K562 (cell line): ENCODE measurements around the gene MAPKAPK2. TPM values are rescaled to one million over a fixed set of nuclear protein-coding genes. Genes with fewer than 3 reads are reported as not detected.
A peak's percentile ranks its signal among the peaks of the same experiment; 100 is the strongest.

ENCODE experiments used
- ATAC-seq: fragments of 200-7000 bp; cut with Tn5 transposase; 3 replicates; pipeline ENCODE4 v1.9.1; 2020; ENCODE audit warnings: moderate library complexity
- BruUV-seq: library from RNA; stranded (reverse); fragments of 400-500 nt; replicated peaks from 2 replicates; lab custom pipeline; 2021; lab: Mats Ljungman, UMichigan
- CTCF ChIA-PET: fragments of 300-600 bp; formaldehyde crosslinking; extraction: SDS; loops from one replicate; lab custom pipeline; 2021; ENCODE audit warnings: low intra/inter-chr PET ratio; lab: Yijun Ruan, JAX
- POLR2A ChIA-PET: fragments of 300-600, 350-650 bp; sonication (Branson Sonifier 250); formaldehyde crosslinking; extraction: SDS; loops from one replicate; lab custom pipeline; 2021; ENCODE audit warnings: antibody characterized with exemption, inconsistent platforms; lab: Yijun Ruan, JAX
- DNase-seq, 4 experiments: peaks; one replicate each; pipeline versions ENCODE4 v3.0.0 to v3.0.0-alpha.2; 2011 to 2018; ENCODE audit warnings: low spot score in 3 of 4, mixed read lengths in 3 of 4; ENCODE audit errors: extremely low read depth in 1 of 4
- FAIRE-seq: peaks from 2 replicates; lab custom pipeline; 2011; peaks lifted over from hg19 to GRCh38; lab: Jason Lieb, UNC
- H2AFZ ChIP-seq: 2 replicates; pipeline ENCODE4 v1.6.0; 2011; ENCODE audit warnings: low read depth, low read length, control low read depth, inconsistent platforms
- H3K27ac ChIP-seq: fragments of 200-600 bp; 3 replicates; pipeline ENCODE4 v1.8.0; 2011; ENCODE audit warnings: low read depth, mild to moderate bottlenecking, control low read depth, inconsistent platforms, low read length, moderate library complexity, mixed read lengths; ENCODE audit errors: extremely low read depth
- H3K27me3 ChIP-seq, 2 experiments: fragments of 300-600 bp in 1 of 2; 2 replicates in 1 of 2; 3 replicates in 1 of 2; pipeline versions ENCODE4 v1.6.0 to v1.8.0; 2011; ENCODE audit warnings: inconsistent platforms in 2 of 2, low read length in 2 of 2, mild to moderate bottlenecking in 1 of 2, mixed read lengths in 1 of 2, moderate library complexity in 1 of 2; ENCODE audit not compliant: control insufficient read depth in 2 of 2, insufficient read depth in 2 of 2
- H3K36me3 ChIP-seq: fragments of 300-600 bp; 3 replicates; pipeline ENCODE4 v1.8.0; 2011; ENCODE audit warnings: mild to moderate bottlenecking, low read length, inconsistent platforms; ENCODE audit not compliant: control insufficient read depth, insufficient read depth
- H3K4me1 ChIP-seq, 2 experiments: fragments of 200-600 bp in 1 of 2; replicated peaks in 1 of 2; 2 replicates in 1 of 2; 3 replicates in 1 of 2; pipeline versions ENCODE4 v1.5.1 to v1.8.0; 2011; ENCODE audit warnings: inconsistent platforms in 2 of 2, low read length in 2 of 2, mild to moderate bottlenecking in 1 of 2, mixed read lengths in 1 of 2, moderate library complexity in 1 of 2; ENCODE audit not compliant: control insufficient read depth in 2 of 2, insufficient read depth in 2 of 2
- H3K4me2 ChIP-seq: 2 replicates; pipeline ENCODE4 v1.6.1; 2011; ENCODE audit warnings: low read length, control low read depth, inconsistent platforms, mixed read lengths; ENCODE audit not compliant: insufficient read depth
- H3K4me3 ChIP-seq: fragments of 200-600 bp; sonication (generic), shearing (Covaris generic); 2 replicates; pipeline ENCODE4 v1.5.1; 2016; ENCODE audit warnings: control low read depth, inconsistent platforms
- H3K79me2 ChIP-seq: fragments of 200-600 bp; 3 replicates; pipeline ENCODE4 v1.8.0; 2011; ENCODE audit warnings: low read length, inconsistent platforms; ENCODE audit not compliant: control insufficient read depth, insufficient read depth
- H3K9ac ChIP-seq, 2 experiments: 2 replicates each; pipeline versions ENCODE4 v1.6.0 to v1.6.1; 2011; ENCODE audit warnings: low read depth in 2 of 2, low read length in 2 of 2, control low read depth in 1 of 2, inconsistent platforms in 1 of 2, mild to moderate bottlenecking in 1 of 2, mixed read lengths in 1 of 2; ENCODE audit not compliant: insufficient read depth in 1 of 2
- H3K9me1 ChIP-seq: one replicate; pipeline ENCODE4 v1.6.0; 2011; ENCODE audit warnings: inconsistent platforms, mild to moderate bottlenecking, low read length, moderate library complexity; ENCODE audit not compliant: control insufficient read depth, insufficient read depth
- H3K9me3 ChIP-seq: replicated peaks from 2 replicates; pipeline ENCODE4 v1.5.1; 2011; ENCODE audit warnings: low read depth, low read length, inconsistent platforms; ENCODE audit not compliant: control insufficient read depth, insufficient read depth
- H4K20me1 ChIP-seq: replicated peaks from 2 replicates; pipeline ENCODE4 v1.6.1; 2011; ENCODE audit warnings: low read length, inconsistent platforms, mixed read lengths; ENCODE audit not compliant: control insufficient read depth, insufficient read depth
- HDAC8 ChIP-seq: fragments of 450-650 bp; IDR thresholded peaks from 2 replicates; pipeline ENCODE4 v1.6.1; 2016; ENCODE audit warnings: mild to moderate bottlenecking, missing genetic modification characterization, moderate library complexity, missing compliant biosample characterization
- HNRNPL ChIP-seq: fragments of 200-400 bp; formaldehyde crosslinking; IDR thresholded peaks from 2 replicates; pipeline ENCODE4 v1.6.1; 2017; ENCODE audit warnings: low read depth, mild to moderate bottlenecking, low read length
- PREB ChIP-seq: sonication (generic); formaldehyde crosslinking; IDR thresholded peaks from 2 replicates; pipeline ENCODE4 v1.8.1; 2023; ENCODE audit warnings: mild to moderate bottlenecking, missing genetic modification reagents
- RBBP5 ChIP-seq: fragments of 200-600 bp; sonication (generic); IDR thresholded peaks from 2 replicates; pipeline ENCODE4 v1.6.1; 2012; ENCODE audit warnings: borderline replicate concordance, mild to moderate bottlenecking, low read length, control low read depth, inconsistent platforms; ENCODE audit not compliant: insufficient read depth, poor library complexity, severe bottlenecking
- ZNF133 ChIP-seq: fragments of 250-450 bp; sonication (Bioruptor Pico); IDR thresholded peaks from 2 replicates; pipeline ENCODE4 v1.4.0; 2020; ENCODE audit warnings: mild to moderate bottlenecking
- WGBS: fragments of 100-300 bp; shearing (Covaris generic); methylation state at CpG from one replicate; pipeline ENCODE4 v1.1.6; 2016; ENCODE audit warnings: low coverage, mixed read lengths; ENCODE audit not compliant: insufficient coverage; ENCODE audit errors: missing lambda C conversion rate; 5-methylcytosine and 5-hydroxymethylcytosine counted together
- in situ Hi-C: fragments of 300-500 bp; cut with MboI; formaldehyde crosslinking; loops from 4 replicates; pipeline ENCODE4 v1.15.0; 2018; ENCODE audit warnings: inconsistent platforms, mixed read lengths
- intact Hi-C: fragments of 100-400 bp; cut with micrococcal nuclease; formaldehyde crosslinking; loops from 2 replicates; pipeline ENCODE4 v1.14.2; 2022
- polyA plus RNA-seq, 8 experiments: library from polyadenylated mRNA; depleted of rRNA in 4 of 8; stranded (reverse) in 5 of 8; unstranded in 3 of 8; fragments of >200 nt; fragmentation: Nextera tagmentation in 2 of 8; fragmentation: Illumina TruSeq in 1 of 8; extraction: Ambion mirVana in 2 of 8; extraction: Trizol in 1 of 8; gene quantifications; 2 replicates each; pipeline versions ENCODE4 v1.2.1 to v1.2.3, GENCODE V29; 2011 to 2014; ENCODE audit warnings: inconsistent platforms in 1 of 8, missing spikeins in 1 of 8
- total RNA-seq, 7 experiments: library from RNA; depleted of rRNA in 6 of 7; stranded (reverse); fragments of >200 nt in 6 of 7; fragmentation: Illumina TruSeq in 2 of 7; extraction: Trizol in 2 of 7; gene quantifications; 2 replicates each; pipeline versions ENCODE4 v1.2.1 to v1.2.3, GENCODE V29; 2011 to 2021; ENCODE audit warnings: low replicate concordance in 1 of 7

Gene MAPKAPK2
- total and polyA plus RNA-seq, 9 of the 15 experiments (the other 6 are each of a cell fraction or from before 2014, with no cell fraction given): 0.63 to 94.2 (median 52.1) TPM

GRCh38 chr1:206706298-206706791, 21.6 kb downstream of the MAPKAPK2 start:
- no peak overlapping the region for H3K4me2 ChIP-seq
- H3K9ac ChIP-seq: peak overlapping the region in 1 of 2 experiments; percentile 1; a peak in 1 of 4 replicates
- CTCF ChIA-PET: interaction anchor here (1.0 kb wide), 1 partner anchor 21 kb away, joined by 3 read pairs; no protein-coding TSS in a partner anchor
- intact Hi-C loops: loop anchor here (5.0 kb wide), 1 partner anchor 34 kb away; no protein-coding TSS in a partner anchor
- no peaks in the 10 kb centered on the region for H3K9me1 ChIP-seq
- BruUV-seq: no TSS peak
- H4K20me1 ChIP-seq: peaks cover 75% of the 10 kb centered on the region
- FAIRE-seq (no peak), ATAC-seq (no peak), DNase-seq (no peak)
- no peak overlapping the region for H3K27ac ChIP-seq
- 62% methylated on average over 11 of the region's 11 CpGs for WGBS
- in situ Hi-C loops: no loop called here
- peaks cover 7% of the 10 kb centered on the region; the same call in 2 of the 3 replicates for H3K36me3 ChIP-seq
- TF ChIP-seq HNRNPL: no peak
- no peak for TF ChIP-seq PREB
- TF ChIP-seq HDAC8 (tag): no peak
- no peak for TF ChIP-seq RBBP5
- TF ChIP-seq ZNF133 (CRISPR knock-in tag): no peak
- H3K9me3 ChIP-seq: no peaks in the 10 kb centered on the region
- POLR2A ChIA-PET: interaction anchor here (0.7 to 10.6 kb wide), 4 partner anchors 16 to 136 kb away, joined by 3 to 130 read pairs (median 3); no protein-coding TSS in a partner anchor
- no peaks in the 10 kb centered on the region for H3K27me3 ChIP-seq
- peaks cover 96% of the 10 kb centered on the region for H3K79me2 ChIP-seq
- peaks cover 15 to 35% of the 10 kb centered on the region in 2 experiments; a peak in 4 of 5 replicates for H3K4me1 ChIP-seq
- H3K4me3 ChIP-seq: no peak overlapping the region
- H2AFZ ChIP-seq: no peak overlapping the region
